ENCODE measurements around the gene ZC3H12D. TPM values are rescaled to one million over a fixed set of nuclear protein-coding genes. Genes with fewer than 3 reads are reported as not detected.

ZC3H12D gene
- total RNA-seq, 1 experiment from 2014 or later, result not detected

Other genes starting within 250 kb of the ZC3H12D start
- gene TAB2, start 167.3 kb downstream of the ZC3H12D start, total RNA-seq (2014; rRNA removed; shearing (Covaris generic)), result 38.0 and 52.0 TPM in 2 replicates
- not detected in 2 replicates for gene SUMO4, start 84.8 kb downstream of the ZC3H12D start, total RNA-seq (2014; rRNA removed; shearing (Covaris generic))
- 29.8 and 55.0 TPM in 2 replicates for gene PPIL4, start 61.0 kb upstream of the ZC3H12D start, total RNA-seq (2014; rRNA removed; shearing (Covaris generic))
- gene GINM1, start 81.4 kb upstream of the ZC3H12D start, total RNA-seq (2014; rRNA removed; shearing (Covaris generic)), result 28.2 and 28.7 TPM in 2 replicates
- gene KATNA1, start 163.7 kb upstream of the ZC3H12D start, total RNA-seq (2014; rRNA removed; shearing (Covaris generic)), result 12.7 and 23.8 TPM in 2 replicates
- gene LATS1, start 233.1 kb upstream of the ZC3H12D start, total RNA-seq (2014; rRNA removed; shearing (Covaris generic)), result 4.7 and 8.6 TPM in 2 replicates